Erythroblast (primary cell): ENCODE measurements around the gene FAM47C.
"Not testable (repeated sequence)": the region's sequence is repeated elsewhere in the genome, so short reads cannot be mapped to it uniquely, and the experiment has no call there.

Source experiments
- GATA1 ChIP-seq: IDR thresholded peaks from 2 replicates; pipeline ENCODE4 v1.6.1; 2011; ENCODE audit warnings: low read depth, mild to moderate bottlenecking, control low read depth, low read length, moderate library complexity
- POLR2A ChIP-seq: IDR thresholded peaks from 2 replicates; pipeline ENCODE4 v1.6.1; 2011; ENCODE audit warnings: mild to moderate bottlenecking, low read length

GRCh38 chrX:36985416-36986209, 22.6 kb upstream of the FAM47C start:
- not testable (repeated sequence) for TF ChIP-seq POLR2A, GATA1
